Activated CD4-positive, CD25-positive, alpha-beta regulatory T cell treated with anti-CD3 and anti-CD28 coated beads, Interleukin-2, amount 50 U/mL, for 16 hours (primary cell): Measurements from ENCODE around the gene STK32A.
"Not testable (repeated sequence)": the region's sequence is repeated elsewhere in the genome, so short reads cannot be mapped to it uniquely, and the experiment has no call there.

Experiments
- DNase-seq: peaks from one replicate; pipeline ENCODE4 v3.0.0-alpha.2; 2020; ENCODE audit warnings: low read depth, low spot score

STK32A gene

GRCh38 chr5:147346006-147346561 lies 111.3 kb downstream of the STK32A start:
- no peak for DNase-seq

- no peak for DNase-seq
These were observed 113.2 kb downstream of the STK32A start for GRCh38 chr5:147348046-147348445.

GRCh38 chr5:147348451-147348850 lies 113.6 kb downstream of the STK32A start:
- DNase-seq = no peak

- no peak for DNase-seq
These were observed 114.4 kb downstream of the STK32A start for GRCh38 chr5:147349241-147349640.

- DNase-seq = no peak
These were observed 124.3 kb downstream of the STK32A start for GRCh38 chr5:147359101-147359500.

GRCh38 chr5:147359581-147359980 lies 124.8 kb downstream of the STK32A start:
- DNase-seq = no peak

GRCh38 chr5:147360816-147361215 lies 126.0 kb downstream of the STK32A start:
- no peak for DNase-seq

- no peak for DNase-seq
These were observed 126.8 kb downstream of the STK32A start for GRCh38 chr5:147361441-147362175.

GRCh38 chr5:147367381-147367780 lies 132.6 kb downstream of the STK32A start:
- not testable (repeated sequence) for DNase-seq

GRCh38 chr5:147369742-147370374 lies 135.0 kb downstream of the STK32A start:
- no peak for DNase-seq

GRCh38 chr5:147371290-147371689 lies 136.5 kb downstream of the STK32A start:
- no peak for DNase-seq

GRCh38 chr5:147372191-147372590 lies 137.4 kb downstream of the STK32A start:
- no peak for DNase-seq

GRCh38 chr5:147373328-147373727 lies 138.5 kb downstream of the STK32A start:
- no peak for DNase-seq

GRCh38 chr5:147375151-147375550 lies 140.3 kb downstream of the STK32A start:
- DNase-seq = no peak

GRCh38 chr5:147377682-147378081 lies 142.9 kb downstream of the STK32A start:
- DNase-seq = no peak

GRCh38 chr5:147381555-147381954 lies 146.7 kb downstream of the STK32A start:
- DNase-seq = no peak

- no peak for DNase-seq
These were observed 147.9 kb downstream of the STK32A start for GRCh38 chr5:147382776-147383175.

GRCh38 chr5:147384346-147385193 lies 149.7 kb downstream of the STK32A start:
- no peak for DNase-seq

GRCh38 chr5:147387109-147387508 lies 152.3 kb downstream of the STK32A start:
- no peak for DNase-seq

- no peak for DNase-seq
These were observed 153.6 kb downstream of the STK32A start for GRCh38 chr5:147388184-147389108.

GRCh38 chr5:147390654-147391225 lies 155.9 kb downstream of the STK32A start:
- DNase-seq = no peak
